Skeletal muscle satellite cell (primary cell): ENCODE data around the gene PCYT2.

Source experiments
- H3K27me3 ChIP-seq: 2 replicates; pipeline ENCODE4 v1.7.0; 2013; ENCODE audit warnings: low read length; ENCODE audit not compliant: control insufficient read depth, insufficient read depth
- H3K36me3 ChIP-seq: 2 replicates; pipeline ENCODE4 v1.7.0; 2013; ENCODE audit warnings: mild to moderate bottlenecking, control low read depth, low read length; ENCODE audit not compliant: insufficient read depth
- H3K4me1 ChIP-seq: 2 replicates; pipeline ENCODE4 v1.7.0; 2013; ENCODE audit warnings: low read length; ENCODE audit not compliant: control insufficient read depth, insufficient read depth
- H3K4me2 ChIP-seq: 2 replicates; pipeline ENCODE4 v1.7.0; 2013; ENCODE audit warnings: mild to moderate bottlenecking, low read length
- H3K4me3 ChIP-seq: 2 replicates; pipeline ENCODE4 v1.7.0; 2013; ENCODE audit warnings: low read length
- H3K9ac ChIP-seq: 2 replicates; pipeline ENCODE4 v1.7.0; 2013; ENCODE audit warnings: mild to moderate bottlenecking, low read depth, low read length, moderate library complexity
- H3K9me3 ChIP-seq: replicated peaks from 2 replicates; pipeline ENCODE4 v1.7.0; 2013; ENCODE audit warnings: mild to moderate bottlenecking, control low read depth, low read length

Gene PCYT2

DNA sequence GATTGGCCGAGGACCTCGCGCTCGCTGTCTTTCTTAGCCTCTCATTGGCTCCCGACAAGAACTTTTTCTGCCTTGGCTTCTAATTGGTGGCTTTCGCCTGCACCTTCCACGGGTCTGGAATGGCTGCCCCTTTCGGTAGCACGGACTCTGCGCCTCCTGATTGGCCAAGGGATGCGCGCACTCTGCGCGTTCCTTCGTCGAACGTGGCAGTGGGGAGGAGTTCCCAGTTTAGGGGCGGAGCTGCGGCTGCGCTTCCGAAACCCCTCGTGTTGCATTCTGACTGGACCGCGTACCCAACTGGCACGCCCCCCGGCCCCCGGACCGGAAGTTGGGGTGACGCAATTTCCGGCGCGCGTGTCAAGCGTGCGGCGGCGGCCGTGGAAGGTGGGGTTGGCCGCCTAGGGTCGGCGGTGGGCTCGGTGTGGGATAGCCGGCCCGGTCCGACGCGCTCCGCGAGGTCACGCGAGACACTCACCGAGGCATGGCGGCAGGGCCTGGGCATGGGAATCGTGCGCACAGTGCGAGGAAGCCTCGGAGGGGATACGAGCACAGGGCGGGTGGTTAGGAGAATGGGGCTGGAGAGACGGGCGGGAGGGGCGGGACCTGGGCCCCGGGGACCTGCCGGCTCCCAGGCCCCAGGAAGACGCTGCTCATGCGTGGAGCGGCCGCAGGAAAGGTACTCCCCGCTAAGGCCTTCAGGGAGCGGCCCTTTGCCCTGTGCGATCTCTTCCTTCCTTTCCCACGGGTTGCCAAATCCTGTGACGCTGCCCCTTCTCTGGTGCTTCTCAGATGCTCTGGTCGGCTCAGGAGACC is 50.2 kb downstream of the PCYT2 start:
- no peaks in the 10 kb centered on the region for H3K9me3 ChIP-seq
- H3K27me3 ChIP-seq = no peaks in the 10 kb centered on the region
- peak overlapping the region; percentile 96 for H3K9ac ChIP-seq
- H3K4me1 ChIP-seq = peaks cover 29% of the 10 kb centered on the region
- H3K36me3 ChIP-seq = peaks cover 47% of the 10 kb centered on the region
- H3K4me2 ChIP-seq = peak overlapping the region; percentile 94
- peak overlapping the region; percentile 87 for H3K4me3 ChIP-seq

DNA sequence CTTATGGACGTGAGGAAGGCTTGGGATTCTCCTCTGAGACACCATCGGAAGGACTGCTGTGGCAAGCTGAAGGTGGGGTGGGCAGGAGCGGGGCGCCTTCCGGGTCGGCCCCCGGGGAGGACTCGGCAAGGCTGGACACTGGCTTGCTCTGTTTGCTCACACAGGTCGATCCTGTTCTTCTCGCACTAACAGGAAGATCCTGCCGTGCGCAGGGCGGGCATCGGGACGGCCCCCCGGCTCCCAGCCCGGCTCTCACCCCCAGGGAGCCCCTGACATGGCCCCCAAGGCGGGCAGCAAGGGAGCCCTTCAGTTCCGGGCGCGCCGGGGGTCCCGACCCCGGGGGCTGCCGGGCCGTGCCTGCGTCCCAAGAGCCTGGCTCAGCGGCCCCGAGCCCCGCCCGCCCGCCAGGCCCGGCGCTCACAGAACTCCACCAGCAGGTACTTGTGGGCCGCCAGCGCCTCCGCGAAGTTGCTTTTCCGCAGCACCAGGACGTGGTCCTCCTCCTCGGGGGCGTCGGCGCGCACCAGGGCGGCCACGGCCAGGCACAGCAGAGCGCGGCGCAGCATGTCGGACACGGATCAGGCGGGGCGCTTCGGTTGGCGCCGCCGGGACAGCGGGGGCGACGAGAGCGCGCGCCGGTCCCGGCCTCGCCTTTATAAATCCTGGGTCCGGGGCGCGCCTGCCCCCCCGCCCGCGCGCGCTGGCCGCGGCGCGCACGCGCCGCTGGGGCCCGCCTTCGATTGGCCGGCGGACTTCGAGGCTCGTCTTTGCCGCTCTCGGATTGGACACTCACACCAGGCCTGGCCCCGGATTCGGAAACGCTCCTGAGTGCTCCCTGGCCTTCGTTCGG is 51.1 kb downstream of the PCYT2 start, which contains the start of gene P4HB:
TSS of gene P4HB (minus strand) at position 630 of the 850 bp plus-strand sequence. CDS start at position 566, 64 bp downstream.
- no peaks in the 10 kb centered on the region for H3K9me3 ChIP-seq
- H3K27me3 ChIP-seq = no peaks in the 10 kb centered on the region
- peaks cover 37% of the 10 kb centered on the region for H3K4me1 ChIP-seq
- H3K36me3 ChIP-seq = peaks cover 47% of the 10 kb centered on the region
- peak within 1 kb of the TSS; percentile 96 for H3K4me2 ChIP-seq
- H3K4me3 ChIP-seq = peak within 1 kb of the TSS; percentile 95
- H3K9ac ChIP-seq = peak within 1 kb of the TSS; percentile 96

- Histone ChIP-seq H3K36me3 (peaks cover 51% of the 10 kb centered on the region), H3K9ac (peak overlapping the region; percentile 90), H3K4me2 (peak overlapping the region; percentile 96), H3K4me1 (peaks cover 40% of the 10 kb centered on the region), H3K27me3 (no peaks in the 10 kb centered on the region), H3K4me3 (peak overlapping the region; percentile 95), H3K9me3 (no peaks in the 10 kb centered on the region)
These were observed 52.0 kb downstream of the PCYT2 start for GRCh38 chr17:81858967-81859905.

DNA sequence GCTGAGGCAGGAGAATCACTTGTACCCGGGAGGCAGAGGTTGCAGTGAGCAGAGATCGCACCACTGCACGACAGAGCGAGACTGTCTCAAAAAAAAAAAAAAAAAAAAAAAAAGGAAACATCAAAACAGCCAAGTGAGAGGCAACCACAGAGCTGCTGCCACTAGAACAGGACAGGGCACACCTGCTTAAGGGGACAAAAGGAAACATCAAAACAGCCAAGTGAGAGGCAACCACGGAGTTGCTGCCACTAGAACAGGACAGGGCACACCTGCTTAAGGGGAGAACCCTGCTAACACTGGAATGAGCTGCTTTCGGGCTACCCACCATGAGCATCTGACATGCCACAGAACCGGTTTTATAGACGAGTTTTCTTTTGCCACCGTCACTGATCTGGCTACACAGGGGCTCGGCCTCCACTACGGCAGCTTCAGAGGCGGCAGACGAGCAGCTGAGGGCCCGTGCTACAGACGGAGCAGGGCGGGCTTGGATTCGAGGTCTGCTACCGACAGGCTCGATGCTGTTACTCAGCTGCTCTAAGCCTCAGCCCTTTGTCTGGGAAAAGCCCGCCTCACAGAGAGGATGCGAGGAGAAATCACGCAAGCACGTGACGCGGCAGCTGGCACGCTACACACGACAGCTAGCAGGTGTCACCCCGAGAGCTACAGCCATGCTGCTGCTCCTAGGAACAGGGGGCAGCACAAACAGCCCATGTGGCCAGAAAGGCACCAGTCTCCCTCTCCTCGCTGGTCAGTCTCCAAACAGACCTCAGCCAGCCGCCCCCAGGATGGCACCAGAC is 52.8 kb downstream of the PCYT2 start:
- H3K4me2 ChIP-seq = peak overlapping the region; percentile 96
- peaks cover 40% of the 10 kb centered on the region for H3K4me1 ChIP-seq
- H3K9ac ChIP-seq = peak overlapping the region; percentile 90
- no peaks in the 10 kb centered on the region for H3K27me3 ChIP-seq
- H3K36me3 ChIP-seq = peaks cover 54% of the 10 kb centered on the region
- H3K9me3 ChIP-seq = no peaks in the 10 kb centered on the region
- peak overlapping the region; percentile 95 for H3K4me3 ChIP-seq

GRCh38 chr17:81854974-81855774 is 56.0 kb downstream of the PCYT2 start:
- Histone ChIP-seq H3K4me2 (peak overlapping the region; percentile 19), H3K27me3 (no peaks in the 10 kb centered on the region), H3K4me3 (no peak overlapping the region), H3K9me3 (no peaks in the 10 kb centered on the region), H3K36me3 (peaks cover 73% of the 10 kb centered on the region), H3K9ac (no peak overlapping the region), H3K4me1 (peaks cover 31% of the 10 kb centered on the region)

GRCh38 chr17:81852237-81852636 is 59.0 kb downstream of the PCYT2 start:
- Histone ChIP-seq H3K4me1 (peaks cover 11% of the 10 kb centered on the region), H3K9me3 (no peaks in the 10 kb centered on the region), H3K9ac (no peak overlapping the region), H3K27me3 (no peaks in the 10 kb centered on the region), H3K4me3 (no peak overlapping the region), H3K36me3 (peaks cover 61% of the 10 kb centered on the region), H3K4me2 (no peak overlapping the region)

DNA sequence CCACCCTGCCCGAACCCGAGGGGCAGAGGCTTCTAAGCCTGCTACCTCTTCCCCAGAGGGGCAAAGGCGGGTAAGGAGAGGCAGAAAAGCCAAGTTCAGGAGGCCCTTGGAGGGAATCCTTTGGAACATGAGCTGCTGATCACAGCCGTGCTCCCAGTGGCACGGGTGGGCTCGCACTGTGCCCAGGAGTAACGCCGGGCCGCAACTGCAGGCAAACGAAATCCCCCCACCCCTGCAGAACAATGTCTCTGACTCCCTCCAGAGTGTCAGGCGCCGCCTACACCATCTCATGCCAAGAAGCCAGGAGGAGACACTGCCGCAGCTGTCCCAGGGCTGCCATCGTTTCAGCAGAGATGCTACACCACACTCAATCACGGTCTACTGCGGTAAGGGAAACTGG is 59.8 kb downstream of the PCYT2 start:
- no peaks in the 10 kb centered on the region for H3K27me3 ChIP-seq
- no peak overlapping the region for H3K4me2 ChIP-seq
- no peaks in the 10 kb centered on the region for H3K9me3 ChIP-seq
- no peak overlapping the region for H3K9ac ChIP-seq
- peaks cover 11% of the 10 kb centered on the region for H3K4me1 ChIP-seq
- H3K4me3 ChIP-seq = no peak overlapping the region
- peaks cover 68% of the 10 kb centered on the region for H3K36me3 ChIP-seq
